ENCODE data around the gene COL4A2.

- no peak for TF ChIP-seq CTCF (IDR thresholded peaks at IDR 0.05)
- TF ChIP-seq POLR2A (IDR thresholded peaks at IDR 0.05), result no peak
Measured at GRCh38 chr13:110436786-110437370, 129.8 kb downstream of the COL4A2 start.

Data from vagina (tissue), 2 donors.